Central memory CD4-positive, alpha-beta T cell (primary cell): ENCODE measurements around the gene SCO1.

Source experiments
- DNase-seq: peaks from one replicate; pipeline ENCODE4 v3.0.0; 2022

SCO1 gene

DNA sequence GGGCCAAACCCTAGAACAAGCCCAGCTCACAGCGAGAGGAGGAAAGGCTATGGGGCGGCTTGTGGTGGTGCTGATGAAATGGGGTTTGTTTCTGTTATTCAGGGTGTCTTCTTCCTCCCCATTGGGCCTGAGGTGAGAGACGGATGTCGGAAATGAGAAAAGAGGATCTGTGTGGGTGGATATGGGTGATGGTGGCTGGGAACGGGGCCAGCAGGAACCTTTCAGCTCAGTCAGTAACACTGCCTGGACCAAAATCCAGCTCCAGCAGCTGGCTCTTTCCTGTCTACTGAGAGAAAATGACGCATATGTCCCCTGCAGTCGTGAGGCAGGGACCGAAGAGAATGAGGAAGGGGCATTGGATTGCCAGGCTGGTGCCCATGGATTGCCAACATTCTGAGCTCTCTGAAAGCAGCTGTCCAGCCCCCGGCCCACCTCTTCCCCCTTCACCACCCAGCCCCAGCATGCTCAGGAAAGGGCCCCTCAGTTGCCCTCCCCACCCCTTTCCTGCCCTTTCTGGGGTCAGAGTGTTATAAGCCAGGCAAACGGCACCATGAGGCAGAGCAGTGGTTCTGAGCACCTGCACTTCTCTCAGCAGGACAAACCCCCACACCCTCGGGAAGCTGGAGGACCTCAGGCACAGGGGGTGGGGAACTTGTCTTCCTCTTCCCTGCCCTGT is 44.2 kb downstream of the SCO1 start:
- no peak for DNase-seq

- DNase-seq: no peak
Observed at GRCh38 chr17:10651927-10652326, 45.4 kb downstream of the SCO1 start.

- DNase-seq: no peak
Observed at GRCh38 chr17:10649602-10650001, 47.7 kb downstream of the SCO1 start.

- DNase-seq: no peak
Observed at GRCh38 chr17:10648956-10649355, 48.4 kb downstream of the SCO1 start.

- no peak for DNase-seq
Observed at GRCh38 chr17:10648381-10648780, 49.0 kb downstream of the SCO1 start.

DNA sequence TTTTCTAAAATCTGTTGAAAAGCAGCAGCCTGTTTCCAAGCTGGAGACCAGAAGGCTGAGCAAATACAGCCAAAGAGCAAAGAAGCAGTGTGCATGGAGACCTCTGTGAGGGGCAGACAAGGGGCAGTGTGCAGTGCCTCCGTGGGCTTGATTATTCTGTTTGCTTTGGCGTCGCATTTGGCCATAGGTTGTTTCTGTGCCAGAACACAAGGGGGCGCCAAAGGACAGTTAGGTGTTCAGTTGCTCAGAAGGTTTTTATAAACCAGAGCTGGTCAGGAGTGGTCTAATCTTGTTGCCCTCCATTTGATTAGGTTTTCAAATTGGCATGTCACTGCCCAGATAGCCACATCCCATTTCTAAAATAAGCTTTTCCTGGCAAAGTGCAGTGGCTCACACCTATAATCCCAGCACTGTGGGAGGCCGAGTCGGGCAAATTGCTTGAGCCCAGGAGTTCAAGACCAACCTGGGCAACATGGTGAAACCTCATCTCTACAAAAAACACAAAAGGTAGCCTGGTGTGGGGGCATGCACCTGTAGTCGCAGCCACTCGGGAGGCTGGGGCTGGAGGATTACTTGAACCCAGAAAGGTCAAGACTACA is 50.8 kb downstream of the SCO1 start:
- DNase-seq: peak; percentile 55

GRCh38 chr17:10640475-10640874 is 56.9 kb downstream of the SCO1 start:
- no peak for DNase-seq

- no peak for DNase-seq
Observed at GRCh38 chr17:10638151-10638550, 59.2 kb downstream of the SCO1 start.

GRCh38 chr17:10635290-10635689 is 62.0 kb downstream of the SCO1 start:
- no peak for DNase-seq

DNA sequence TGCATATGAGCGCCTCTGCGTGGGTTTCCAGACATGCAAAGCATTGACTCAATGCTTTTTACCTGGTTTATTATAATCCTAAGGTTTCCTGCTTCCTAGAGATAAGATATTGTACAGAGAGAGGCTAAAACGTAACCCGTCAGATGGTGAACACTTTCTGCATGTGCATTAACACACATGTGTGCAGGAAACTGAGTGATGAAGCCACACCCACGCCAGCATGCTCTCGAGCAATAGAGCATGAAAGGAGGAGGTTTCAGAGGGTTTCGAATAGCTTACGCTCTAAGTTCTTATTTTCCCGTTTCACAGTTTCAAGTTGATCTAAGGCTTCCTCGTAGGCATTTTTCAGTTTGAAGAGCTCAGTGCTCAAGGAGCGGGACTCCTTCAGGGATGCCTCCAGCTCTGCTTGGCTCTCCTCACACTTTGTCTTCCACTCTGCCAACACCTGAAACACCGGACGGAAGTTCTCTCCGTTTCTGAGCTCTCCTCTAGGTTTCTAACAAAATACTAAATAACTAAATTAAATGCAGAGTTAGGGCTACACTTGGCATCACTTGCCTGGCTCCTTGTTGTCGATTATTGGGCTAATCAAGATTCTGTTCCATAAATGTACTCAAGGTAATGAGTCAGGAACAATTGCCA is 63.5 kb downstream of the SCO1 start:
- DNase-seq: no peak

- DNase-seq: no peak
Observed at GRCh38 chr17:10631701-10632100, 65.6 kb downstream of the SCO1 start.

DNA sequence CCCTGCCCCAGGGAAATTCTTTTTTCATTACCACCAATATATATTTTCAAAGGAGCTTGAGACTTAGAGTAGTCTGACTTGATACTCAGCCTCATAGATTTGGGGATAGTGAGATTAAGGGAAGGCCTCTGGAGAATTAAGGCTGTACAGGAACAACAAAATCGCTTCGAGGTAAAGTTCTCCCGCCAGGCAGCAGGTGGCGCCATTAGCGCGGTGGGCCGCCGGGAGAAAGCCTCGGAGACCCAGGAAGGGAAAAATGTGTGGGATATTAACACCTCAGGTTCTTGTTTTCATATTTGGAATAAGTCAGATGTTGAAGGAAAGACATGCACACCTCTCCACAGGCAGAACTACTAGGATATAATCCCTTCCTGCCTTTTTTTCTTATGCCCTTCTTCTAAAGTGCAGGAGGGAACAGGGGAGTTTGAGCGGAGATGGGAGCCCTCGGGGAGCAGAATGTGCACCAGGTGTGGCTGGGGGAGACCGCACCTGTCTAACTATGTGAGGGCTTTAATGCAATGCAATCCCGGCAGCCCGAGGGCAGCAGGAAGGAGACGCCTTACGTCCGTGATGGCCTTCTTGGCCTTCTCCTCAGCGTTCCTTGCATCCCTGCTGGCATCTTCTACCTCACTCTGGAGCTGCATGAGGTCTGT is 66.2 kb downstream of the SCO1 start:
- DNase-seq: no peak

- DNase-seq: no peak
Observed at GRCh38 chr17:10629706-10630105, 67.6 kb downstream of the SCO1 start.

- DNase-seq: no peak
Observed at GRCh38 chr17:10628756-10629155, 68.6 kb downstream of the SCO1 start.

DNA sequence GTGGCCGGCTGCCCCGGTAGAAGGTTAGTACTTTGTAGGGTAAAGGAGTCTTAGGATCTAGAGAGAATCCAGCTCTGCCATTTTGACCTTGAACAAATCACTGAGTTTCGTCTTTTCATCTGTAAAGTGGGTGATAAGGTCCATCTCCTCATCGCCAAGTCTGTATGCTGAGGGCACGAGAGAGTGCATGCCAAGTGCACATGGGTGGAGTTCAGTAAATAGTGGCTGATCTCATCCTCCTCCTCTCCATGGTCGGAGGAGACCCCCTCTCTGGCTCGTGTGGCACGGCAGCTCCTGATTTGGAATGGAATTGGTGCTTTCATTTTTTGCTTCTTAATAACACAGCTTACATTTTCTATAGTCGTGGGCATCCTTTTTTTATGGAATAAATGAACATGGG is 70.9 kb downstream of the SCO1 start:
- DNase-seq: no peak

DNA sequence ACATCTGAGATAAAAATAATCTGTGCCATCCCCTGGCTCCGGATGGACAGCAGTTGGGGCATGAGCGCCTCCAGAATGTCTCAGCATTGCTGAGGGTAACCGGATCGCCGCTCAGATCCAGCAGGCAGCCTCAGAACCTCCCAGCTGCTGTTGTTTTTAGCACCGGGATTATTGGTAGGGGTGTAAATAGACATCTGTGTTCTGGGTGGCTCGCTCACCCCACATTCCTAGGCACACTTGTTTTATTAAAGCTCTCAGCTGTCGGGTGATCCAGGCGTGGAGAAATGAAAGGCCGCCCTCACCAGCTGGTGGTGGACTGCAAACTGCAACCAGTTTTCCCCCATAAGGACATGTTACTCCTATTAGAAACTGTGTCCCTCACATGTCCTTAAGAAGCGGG is 72.4 kb downstream of the SCO1 start:
- no peak for DNase-seq

- DNase-seq: no peak
Observed at GRCh38 chr17:10623737-10624338, 73.5 kb downstream of the SCO1 start.

GRCh38 chr17:10622617-10623485 is 74.5 kb downstream of the SCO1 start:
- no peak for DNase-seq
